Measurements from ENCODE around the gene IGFN1.
"Not testable (repeated sequence)": the region's sequence is repeated elsewhere in the genome, so short reads cannot be mapped to it uniquely, and the experiment has no call there.

Gene IGFN1

GRCh38 chr1:201190624-201191051 lies at the start of gene IGFN1:
IGFN1 (plus strand) TSS chr1:201190824; CDS start chr1:201193294, 2,470 bp downstream.
- DNase-seq, result peak; percentile 18

GRCh38 chr1:201140941-201141260 lies 49.7 kb upstream of the IGFN1 start:
- DNase-seq, result no peak

- DNase-seq, result no peak
Observed at GRCh38 chr1:201141418-201141817, 49.2 kb upstream of the IGFN1 start.

GRCh38 chr1:201142011-201142848 lies 48.4 kb upstream of the IGFN1 start:
- DNase-seq, result no peak

GRCh38 chr1:201142849-201143725 lies 47.5 kb upstream of the IGFN1 start:
- DNase-seq, result no peak

GRCh38 chr1:201143726-201144635 lies 46.6 kb upstream of the IGFN1 start:
- DNase-seq, result no peak

- no peak for DNase-seq
Observed at GRCh38 chr1:201144701-201145100, 45.9 kb upstream of the IGFN1 start.

- DNase-seq, result no peak
Observed at GRCh38 chr1:201145132-201145531, 45.5 kb upstream of the IGFN1 start.

GRCh38 chr1:201145816-201146215 lies 44.8 kb upstream of the IGFN1 start:
- no peak for DNase-seq

- no peak for DNase-seq
Observed at GRCh38 chr1:201146626-201147390, 43.8 kb upstream of the IGFN1 start.

- DNase-seq, result no peak
Observed at GRCh38 chr1:201147396-201148015, 43.1 kb upstream of the IGFN1 start.

GRCh38 chr1:201149400-201149799 lies 41.2 kb upstream of the IGFN1 start:
- peak; percentile 57 for DNase-seq

GRCh38 chr1:201153474-201154388 lies 36.9 kb upstream of the IGFN1 start:
- DNase-seq, result peak; percentile 81

- peak; percentile 97 for DNase-seq
Observed at GRCh38 chr1:201154389-201155165, 36.0 kb upstream of the IGFN1 start, which contains the start of gene TMEM9. TMEM9 (minus strand) TSS chr1:201154474; CDS start chr1:201153923, 551 bp downstream.

- no peak for DNase-seq
Observed at GRCh38 chr1:201155354-201155753, 35.3 kb upstream of the IGFN1 start.

- DNase-seq, result no peak
Observed at GRCh38 chr1:201156346-201156745, 34.3 kb upstream of the IGFN1 start.

GRCh38 chr1:201156819-201157218 lies 33.8 kb upstream of the IGFN1 start:
- no peak for DNase-seq

GRCh38 chr1:201157949-201158348 lies 32.7 kb upstream of the IGFN1 start:
- no peak for DNase-seq

GRCh38 chr1:201163036-201163435 lies 27.6 kb upstream of the IGFN1 start:
- not testable (repeated sequence) for DNase-seq
